Thyroid gland (tissue), 4 donors: ENCODE data around the gene HYDIN.

Source experiments
- POLR2A ChIP-seq, 2 donors: fragments of 450-650 bp; IDR thresholded peaks; one replicate each; pipeline ENCODE4 v1.6.1; 2017; ENCODE audit warnings: antibody characterized with exemption in 2 of 2, mild to moderate bottlenecking in 2 of 2, moderate library complexity in 1 of 2
- TF ChIP-seq, protein P1 (sequence below), 6 experiments: fragments of 200-600 bp in 3 of 6; fragments of 450-650 bp in 3 of 6; sonication (generic) in 3 of 6; IDR thresholded peaks; one replicate each; pipeline ENCODE4 v1.5.1; 2016 to 2019; ENCODE audit warnings: antibody characterized with exemption in 6 of 6, mild to moderate bottlenecking in 2 of 6, inconsistent platforms in 1 of 6, moderate library complexity in 1 of 6

GRCh38 chr16:71179569-71179968 is 51.0 kb downstream of the HYDIN start:
- TF ChIP-seq, protein P1, sequence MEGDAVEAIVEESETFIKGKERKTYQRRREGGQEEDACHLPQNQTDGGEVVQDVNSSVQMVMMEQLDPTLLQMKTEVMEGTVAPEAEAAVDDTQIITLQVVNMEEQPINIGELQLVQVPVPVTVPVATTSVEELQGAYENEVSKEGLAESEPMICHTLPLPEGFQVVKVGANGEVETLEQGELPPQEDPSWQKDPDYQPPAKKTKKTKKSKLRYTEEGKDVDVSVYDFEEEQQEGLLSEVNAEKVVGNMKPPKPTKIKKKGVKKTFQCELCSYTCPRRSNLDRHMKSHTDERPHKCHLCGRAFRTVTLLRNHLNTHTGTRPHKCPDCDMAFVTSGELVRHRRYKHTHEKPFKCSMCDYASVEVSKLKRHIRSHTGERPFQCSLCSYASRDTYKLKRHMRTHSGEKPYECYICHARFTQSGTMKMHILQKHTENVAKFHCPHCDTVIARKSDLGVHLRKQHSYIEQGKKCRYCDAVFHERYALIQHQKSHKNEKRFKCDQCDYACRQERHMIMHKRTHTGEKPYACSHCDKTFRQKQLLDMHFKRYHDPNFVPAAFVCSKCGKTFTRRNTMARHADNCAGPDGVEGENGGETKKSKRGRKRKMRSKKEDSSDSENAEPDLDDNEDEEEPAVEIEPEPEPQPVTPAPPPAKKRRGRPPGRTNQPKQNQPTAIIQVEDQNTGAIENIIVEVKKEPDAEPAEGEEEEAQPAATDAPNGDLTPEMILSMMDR (IDR thresholded peaks at IDR 0.05), result no peak
- TF ChIP-seq POLR2A (IDR thresholded peaks at IDR 0.05), result no peak
